Breast epithelium (tissue), 4 donors: ENCODE measurements around the gene ACADS. TPM values are rescaled to one million over a fixed set of nuclear protein-coding genes. Genes with fewer than 3 reads are reported as not detected.

ENCODE experiments used
- DNase-seq, 2 donors: peaks; one replicate each; pipeline ENCODE4 v3.0.0-alpha.2; 2019; ENCODE audit warnings: low spot score in 2 of 2
- H3K27ac ChIP-seq, 2 donors: fragments of 200-600 bp; sonication (generic) in 1 of 2; one replicate each; pipeline ENCODE4 v1.5.1; 2016 to 2019; ENCODE audit warnings: mild to moderate bottlenecking in 1 of 2
- H3K27me3 ChIP-seq, 2 donors: fragments of 200-600 bp; sonication (generic) in 1 of 2; one replicate each; pipeline versions ENCODE4 v1.5.1 to v1.6.0; 2017 to 2019; ENCODE audit warnings: control low read depth in 1 of 2, mild to moderate bottlenecking in 1 of 2
- H3K36me3 ChIP-seq: fragments of 200-600 bp; one replicate; pipeline ENCODE4 v1.5.1; 2019
- H3K4me1 ChIP-seq, 2 donors: fragments of 200-600 bp; sonication (generic); one replicate each; pipeline ENCODE4 v1.5.1; 2016 to 2019; ENCODE audit warnings: control low read depth in 1 of 2
- H3K4me3 ChIP-seq, 3 donors: fragments of 200-600 bp; sonication (generic); 1 replicate in 2 of 3; 2 replicates in 1 of 3; pipeline ENCODE4 v1.5.1; 2016 to 2019; ENCODE audit warnings: mild to moderate bottlenecking in 3 of 3, moderate library complexity in 2 of 3
- H3K9me3 ChIP-seq, 2 donors: fragments of 200-600 bp; sonication (generic) in 1 of 2; one replicate each; pipeline ENCODE4 v1.5.1; 2016 to 2019; ENCODE audit warnings: control low read depth in 1 of 2
- CTCF ChIP-seq, 3 donors: fragments of 450-650 bp; IDR thresholded peaks; one replicate each; pipeline ENCODE4 v1.5.1; 2016 to 2017; ENCODE audit warnings: antibody characterized with exemption in 3 of 3, mild to moderate bottlenecking in 3 of 3, moderate library complexity in 3 of 3
- POLR2A ChIP-seq: fragments of 450-650 bp; IDR thresholded peaks from one replicate; pipeline ENCODE4 v1.6.1; 2016; ENCODE audit warnings: antibody characterized with exemption, mild to moderate bottlenecking, moderate library complexity
- POLR2AphosphoS5 ChIP-seq, 3 donors: sonication (generic); formaldehyde crosslinking; IDR thresholded peaks; one replicate each; pipeline ENCODE4 v1.6.1; 2017; ENCODE audit warnings: antibody characterized with exemption in 3 of 3
- intact Hi-C: fragments of 100-400 bp; cut with DNase I; formaldehyde crosslinking; loops from one replicate; pipeline ENCODE4 v1.15.1; 2023; ENCODE audit warnings: low total_unique reads
- total RNA-seq, 3 donors: library from RNA; depleted of rRNA; stranded (reverse); fragments of >200 nt; gene quantifications; one replicate each; pipeline ENCODE4 v1.1.0, GENCODE V29; 2016

Gene ACADS
- total RNA-seq, 3 donors from 2014 or later, result 38.3 to 114 (median 54.3) TPM

GRCh38 chr12:120739031-120739762 is 13.6 kb downstream of the ACADS start:
- TF ChIP-seq POLR2A (no peak), POLR2AphosphoS5 (IDR thresholded peaks at IDR 0.05) (no peak)
- Histone ChIP-seq H3K27ac (no peak overlapping the region), H3K36me3 (peaks cover 6% of the 10 kb centered on the region), H3K9me3 (no peaks in the 10 kb centered on the region), H3K4me3 (no peak overlapping the region), H3K27me3 (no peaks in the 10 kb centered on the region), H3K4me1 (no peaks in the 10 kb centered on the region)
- no peak for DNase-seq
- intact Hi-C loops, result no loop called here

- Histone ChIP-seq H3K27ac (no peak overlapping the region), H3K36me3 (peaks cover 6% of the 10 kb centered on the region), H3K4me3 (no peak overlapping the region), H3K27me3 (no peaks in the 10 kb centered on the region), H3K9me3 (no peaks in the 10 kb centered on the region), H3K4me1 (no peaks in the 10 kb centered on the region)
- TF ChIP-seq CTCF (IDR thresholded peaks at IDR 0.05) (no peak), POLR2A (no peak), POLR2AphosphoS5 (IDR thresholded peaks at IDR 0.05) (no peak)
- DNase-seq, result no peak
- intact Hi-C loops, result no loop called here
These were observed 14.4 kb downstream of the ACADS start for GRCh38 chr12:120739821-120740613.

GRCh38 chr12:120740871-120741270 is 15.2 kb downstream of the ACADS start:
- no peak overlapping the region for H3K27ac ChIP-seq
- TF ChIP-seq POLR2A (no peak), CTCF (IDR thresholded peaks at IDR 0.05) (no peak), POLR2AphosphoS5 (IDR thresholded peaks at IDR 0.05) (no peak)
- H3K27me3 ChIP-seq, result no peaks in the 10 kb centered on the region

GRCh38 chr12:120741476-120742421 is 16.1 kb downstream of the ACADS start:
- H3K27me3 ChIP-seq, result no peaks in the 10 kb centered on the region
- H3K4me3 ChIP-seq, result no peak overlapping the region
- peak overlapping the region in 1 of 2 donors; percentile 12 for H3K27ac ChIP-seq
- H3K9me3 ChIP-seq, result no peaks in the 10 kb centered on the region
- peaks cover 6% of the 10 kb centered on the region for H3K36me3 ChIP-seq
- intact Hi-C loops, result no loop called here
- TF ChIP-seq POLR2A (no peak), POLR2AphosphoS5 (IDR thresholded peaks at IDR 0.05) (no peak), CTCF (IDR thresholded peaks at IDR 0.05) (no peak)
- no peaks in the 10 kb centered on the region for H3K4me1 ChIP-seq
- DNase-seq, result no peak

More at GRCh38 chr12:120740871-120741270, 15.2 kb downstream of the ACADS start:
- Histone ChIP-seq H3K36me3 (peaks cover 6% of the 10 kb centered on the region), H3K4me3 (no peak overlapping the region), H3K4me1 (no peaks in the 10 kb centered on the region), H3K9me3 (no peaks in the 10 kb centered on the region)
- intact Hi-C loops, result no loop called here
- no peak for DNase-seq

- H3K36me3 ChIP-seq, result no peaks in the 10 kb centered on the region
- no peaks in the 10 kb centered on the region for H3K9me3 ChIP-seq
- H3K4me1 ChIP-seq, result no peaks in the 10 kb centered on the region
- no peak for TF ChIP-seq CTCF (IDR thresholded peaks at IDR 0.05)
- TF ChIP-seq POLR2A, result no peak
- TF ChIP-seq POLR2AphosphoS5 (IDR thresholded peaks at IDR 0.05), result no peak
- H3K4me3 ChIP-seq, result no peak overlapping the region
- intact Hi-C loops, result no loop called here
- no peak for DNase-seq
- H3K27me3 ChIP-seq, result no peaks in the 10 kb centered on the region
- no peak overlapping the region for H3K27ac ChIP-seq
These were observed 19.4 kb downstream of the ACADS start for GRCh38 chr12:120744922-120745493.
